A204.1 (cell line): ENCODE results near the gene ARHGAP23.
"Not testable (repeated sequence)": the region's sequence is repeated elsewhere in the genome, so short reads cannot be mapped to it uniquely, and the experiment has no call there.

Source experiments
- FAIRE-seq: peaks from 2 replicates; lab custom pipeline; 2012; peaks lifted over from hg19 to GRCh38; lab: Jason Lieb, UNC

The ARHGAP23 gene

GRCh38 chr17:38531761-38532160, 103.5 kb downstream of the ARHGAP23 start:
- FAIRE-seq = not testable (repeated sequence)

GRCh38 chr17:38532451-38532850, 104.2 kb downstream of the ARHGAP23 start:
- no peak for FAIRE-seq

DNA sequence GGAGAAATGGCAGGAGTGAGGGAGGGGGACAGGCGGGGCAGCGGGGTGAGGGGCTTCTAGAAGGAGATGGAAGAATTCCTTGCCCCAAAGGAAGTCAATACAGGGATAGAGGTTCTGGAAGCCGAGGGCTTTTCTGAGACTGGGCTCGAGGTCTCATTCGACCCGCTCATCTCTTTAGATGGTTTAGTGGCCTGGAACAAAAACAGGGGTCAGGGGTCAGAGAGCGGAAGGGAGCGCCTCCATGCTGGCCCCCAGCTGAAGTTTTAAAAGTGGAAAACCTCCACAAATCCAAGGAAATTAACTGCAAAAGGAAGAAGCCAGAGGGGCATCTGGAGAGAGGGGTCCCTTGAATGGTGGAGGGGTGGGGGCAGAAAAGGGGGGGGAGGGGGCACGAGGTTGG, 105.0 kb downstream of the ARHGAP23 start:
- FAIRE-seq = no peak

GRCh38 chr17:38533866-38534497, 105.7 kb downstream of the ARHGAP23 start:
- FAIRE-seq = no peak

DNA sequence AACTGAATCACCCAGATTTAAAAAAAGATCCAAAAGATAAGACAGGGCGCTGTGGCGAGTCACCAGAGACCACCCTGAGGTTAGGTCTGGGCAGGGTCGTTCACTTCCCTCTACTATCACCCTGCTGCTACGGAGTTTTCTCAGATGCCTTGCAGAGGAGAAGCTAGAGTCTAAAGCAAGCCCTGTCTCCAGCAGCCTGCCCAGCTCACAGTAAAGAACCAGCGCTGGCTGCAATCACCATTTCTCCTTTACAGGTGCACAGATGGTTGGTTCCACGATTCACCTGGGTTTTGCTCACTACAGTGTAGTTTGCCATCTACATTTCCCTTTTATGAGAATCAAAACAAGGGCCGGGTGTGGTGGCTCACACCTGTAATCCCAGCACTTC, 106.2 kb downstream of the ARHGAP23 start:
- FAIRE-seq = no peak

DNA sequence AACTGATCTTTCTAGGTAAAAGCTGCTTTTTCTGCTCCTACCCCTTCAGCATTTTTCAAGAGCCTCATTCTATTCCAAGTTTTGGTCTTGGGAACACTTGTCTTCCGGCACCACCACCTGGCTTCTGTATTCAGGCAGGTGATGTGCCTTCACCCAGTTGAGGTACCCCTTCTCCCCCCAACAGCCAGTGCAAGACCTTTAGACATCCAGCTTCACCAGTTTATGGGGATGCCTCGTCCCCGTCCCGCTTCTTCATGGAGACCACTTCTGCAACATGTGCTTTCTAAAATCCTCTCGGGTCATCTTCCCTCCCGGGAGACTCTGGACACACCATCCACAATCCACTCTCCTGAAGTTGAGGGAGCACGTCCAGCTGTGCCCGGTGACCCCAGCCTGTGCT, 107.6 kb downstream of the ARHGAP23 start:
- no peak for FAIRE-seq

- FAIRE-seq = no peak
Measured at GRCh38 chr17:38536661-38537060, 108.4 kb downstream of the ARHGAP23 start.

DNA sequence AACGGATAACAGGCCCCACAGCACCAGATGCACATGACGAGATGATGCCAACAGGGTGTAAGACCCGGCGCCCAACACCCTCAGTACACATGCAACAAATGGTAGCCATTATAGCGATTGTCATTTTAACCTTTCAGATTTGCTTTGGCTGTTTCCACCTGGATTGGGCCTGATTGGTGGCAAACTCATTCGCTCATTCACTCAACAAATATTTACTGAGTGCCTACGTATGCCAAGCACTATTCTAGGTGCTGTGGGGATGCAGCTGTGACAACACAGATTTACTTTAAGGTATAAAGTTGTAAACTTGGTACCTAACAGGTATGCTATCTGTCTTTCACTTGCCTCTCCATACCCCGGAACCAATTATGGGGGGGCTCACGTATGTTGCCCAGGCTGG, 110.6 kb downstream of the ARHGAP23 start:
- no peak for FAIRE-seq

DNA sequence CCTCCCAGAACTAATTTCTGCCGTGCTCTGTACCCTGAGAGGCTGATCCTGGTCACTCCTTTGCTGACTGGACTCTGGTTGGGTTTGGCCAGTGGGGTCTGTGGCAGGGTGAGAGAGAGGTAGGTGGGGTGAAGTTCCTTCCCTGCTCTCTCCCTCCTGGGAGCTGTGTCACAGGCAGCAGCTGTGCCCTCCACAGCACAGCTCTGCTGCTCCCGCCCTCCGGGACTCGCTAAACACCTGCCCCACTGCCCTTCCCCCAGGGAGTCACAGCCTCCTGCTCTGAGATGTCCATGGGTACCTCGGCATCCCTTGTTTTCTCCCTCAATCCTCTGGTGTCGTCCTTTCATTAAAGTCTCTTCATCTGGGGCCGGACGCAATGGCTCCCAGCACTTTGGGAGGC, 111.1 kb downstream of the ARHGAP23 start:
- FAIRE-seq = no peak

DNA sequence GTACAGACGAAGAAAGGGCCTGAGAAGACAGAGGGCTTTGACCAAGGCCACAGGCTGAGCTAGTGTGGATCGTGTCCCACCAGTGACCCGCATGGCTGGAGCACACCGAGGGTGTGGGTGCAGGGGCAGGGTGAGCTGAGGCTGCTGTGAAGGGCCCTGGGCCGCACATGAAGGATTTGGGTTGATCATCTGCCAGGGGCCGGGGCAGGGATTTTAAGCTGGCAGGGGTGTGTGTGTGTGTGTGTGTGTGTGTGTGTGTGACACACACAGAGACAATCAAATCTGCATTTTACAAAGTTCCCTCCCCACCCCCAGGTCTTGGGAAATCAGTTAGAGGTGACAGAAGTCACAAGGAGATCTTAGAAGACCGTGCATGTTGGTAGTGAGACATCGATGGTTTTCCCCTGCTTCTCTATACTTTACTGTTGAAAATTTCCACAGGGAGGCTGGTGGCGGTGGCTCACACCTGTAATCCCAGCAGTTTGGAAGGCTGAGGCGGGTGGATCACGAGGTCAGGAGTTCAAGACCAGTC, 112.3 kb downstream of the ARHGAP23 start:
- FAIRE-seq = no peak

DNA sequence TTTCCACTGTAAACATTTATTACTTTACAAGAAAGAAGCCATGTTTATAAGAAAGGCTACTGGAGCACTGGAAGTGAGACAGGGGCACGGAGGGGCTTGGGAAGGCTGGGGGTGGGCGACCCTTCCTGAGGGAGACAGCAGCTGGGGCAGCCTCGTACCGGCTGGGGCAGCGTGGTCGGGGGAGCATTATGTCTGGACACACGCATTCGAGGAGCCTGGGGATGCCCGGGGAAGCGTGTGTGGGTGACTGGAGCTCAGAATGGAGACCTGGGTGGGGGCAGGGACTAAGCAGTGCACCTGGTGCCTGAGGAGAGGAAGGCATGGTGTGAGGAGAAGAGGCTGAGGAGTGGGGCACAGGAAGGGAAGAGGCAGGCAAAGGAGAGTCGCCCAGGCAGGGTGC, 113.0 kb downstream of the ARHGAP23 start:
- FAIRE-seq = no peak

- FAIRE-seq = no peak
Measured at GRCh38 chr17:38542286-38542685, 114.0 kb downstream of the ARHGAP23 start.

- FAIRE-seq = no peak
Measured at GRCh38 chr17:38543403-38544174, 115.3 kb downstream of the ARHGAP23 start.

GRCh38 chr17:38544175-38544838, 116.0 kb downstream of the ARHGAP23 start:
- FAIRE-seq = no peak

GRCh38 chr17:38544839-38545209, 116.6 kb downstream of the ARHGAP23 start:
- FAIRE-seq = no peak

GRCh38 chr17:38545531-38546225, 117.4 kb downstream of the ARHGAP23 start:
- FAIRE-seq = no peak

GRCh38 chr17:38546396-38546795, 118.1 kb downstream of the ARHGAP23 start:
- FAIRE-seq = no peak

- FAIRE-seq = no peak
Measured at GRCh38 chr17:38547444-38547843, 119.2 kb downstream of the ARHGAP23 start.

DNA sequence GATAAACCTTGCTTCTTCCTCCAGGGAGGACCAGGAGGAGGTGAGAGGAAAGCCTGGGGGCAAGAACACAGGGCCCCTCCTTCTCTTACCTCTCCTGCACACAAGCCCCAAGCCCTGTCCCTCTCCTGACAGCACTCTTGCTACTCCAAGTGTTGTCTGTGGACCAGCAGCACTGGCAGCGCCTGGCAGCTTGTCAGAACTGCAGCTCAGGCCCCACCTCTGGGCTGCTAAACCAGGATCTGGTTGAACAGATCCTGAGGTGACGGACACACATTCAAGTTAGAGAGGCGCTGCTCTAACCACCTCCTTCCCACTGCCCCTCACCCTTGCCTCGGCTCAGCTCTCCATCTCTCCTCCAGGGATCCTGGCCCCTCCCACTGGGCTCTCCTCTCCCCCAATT, 121.0 kb downstream of the ARHGAP23 start:
- FAIRE-seq = no peak

DNA sequence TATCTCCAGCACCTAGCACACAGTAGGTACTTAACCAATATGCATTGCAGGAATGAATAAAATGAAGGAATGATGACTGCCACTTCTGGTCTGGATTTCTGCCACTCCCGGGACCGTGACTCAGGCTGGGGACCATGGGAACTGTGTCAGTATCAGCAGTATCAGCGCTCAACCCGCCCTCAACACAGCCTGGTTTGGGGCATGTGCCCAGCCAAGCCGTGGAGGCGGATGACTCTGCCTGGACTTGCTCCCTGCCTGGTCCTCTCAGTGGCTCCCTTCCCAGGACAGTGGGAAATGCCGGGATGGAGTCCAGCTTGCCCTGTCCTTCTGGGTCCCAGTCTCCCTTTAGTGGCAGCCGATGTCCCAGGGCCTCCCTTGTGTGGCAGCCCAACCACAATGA, 122.4 kb downstream of the ARHGAP23 start:
- FAIRE-seq = no peak

GRCh38 chr17:38551121-38551520, 122.9 kb downstream of the ARHGAP23 start:
- no peak for FAIRE-seq

DNA sequence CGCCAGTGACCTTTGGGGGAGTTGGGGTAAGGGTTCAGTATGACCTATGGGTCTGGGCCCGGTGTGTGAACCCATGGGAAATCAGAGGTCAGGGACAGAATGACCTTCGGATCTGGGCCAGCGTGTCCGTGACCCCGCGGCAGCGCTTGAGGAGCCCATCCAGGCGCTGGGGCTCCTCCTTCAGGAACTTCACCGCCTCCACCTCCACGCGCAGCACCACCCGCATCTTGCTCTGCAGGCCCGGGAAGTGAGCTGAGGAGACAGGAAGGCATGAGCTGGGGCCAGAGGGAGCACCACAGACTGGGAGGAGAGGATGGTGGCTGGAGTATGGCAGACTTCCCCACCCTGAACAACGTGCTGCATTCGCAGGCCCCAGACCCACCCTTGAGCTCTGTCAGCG, 124.1 kb downstream of the ARHGAP23 start:
- no peak for FAIRE-seq
